ENCODE data around the gene PPP1R26.
"Not testable (repeated sequence)": the region's sequence is repeated elsewhere in the genome, so short reads cannot be mapped to it uniquely, and the experiment has no call there.

Gene PPP1R26

DNA sequence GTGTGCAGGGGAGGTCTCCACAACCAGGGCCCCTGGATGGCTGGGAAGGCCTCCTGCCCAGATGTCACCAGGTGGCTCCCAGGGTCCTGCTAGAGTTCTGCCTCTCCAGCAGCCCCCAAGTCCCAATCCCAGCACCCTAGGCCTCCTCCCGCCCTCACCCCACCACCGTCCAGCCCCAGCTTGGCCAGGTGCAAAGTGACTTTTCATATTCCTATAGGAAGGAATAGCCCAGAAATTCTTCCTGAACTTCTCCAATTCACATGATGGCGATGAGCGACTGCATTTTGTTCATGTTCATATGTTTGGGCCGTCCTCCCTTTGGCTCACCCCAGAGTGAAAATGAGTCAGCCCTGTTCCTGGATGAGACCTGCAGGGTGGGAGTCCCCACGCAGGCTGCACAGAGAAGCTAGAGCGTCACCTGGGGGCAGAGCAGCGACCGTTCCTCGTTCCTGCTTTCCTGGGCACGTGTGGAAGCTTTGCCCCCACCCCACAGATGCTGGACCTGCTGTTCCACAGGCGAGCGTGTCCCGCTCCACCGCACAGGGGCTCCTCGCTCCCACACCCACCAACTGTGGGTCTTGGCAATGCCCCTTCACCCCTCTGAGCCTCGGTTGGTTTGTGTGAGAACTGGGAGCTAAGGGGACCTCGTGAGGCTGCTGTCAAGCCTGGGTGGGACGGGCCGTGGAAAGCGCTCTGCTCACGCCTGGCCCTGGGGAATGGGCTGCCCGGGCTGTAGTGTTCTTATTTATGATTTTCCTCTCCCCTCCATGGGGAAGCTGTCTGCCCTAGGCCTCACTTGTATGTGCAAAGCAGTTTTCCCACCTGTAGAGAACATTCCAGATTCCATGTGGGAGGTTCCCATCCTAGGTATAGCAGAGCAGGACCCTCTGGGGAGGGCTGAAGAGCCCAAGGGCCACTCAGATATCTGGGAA is 27.8 kb downstream of the PPP1R26 start:
- no peak for DNase-seq (ENCODE audit: low read depth)
- no peak overlapping the region for H3K4me3 ChIP-seq (ENCODE audit: low read depth, low read length)
- TF ChIP-seq CTCF (IDR thresholded peaks at IDR 0.05; ENCODE audit: low read depth, low read length, missing control alignments) = no peak
- in situ Hi-C loops (cut with HindIII; ENCODE audit: low sequenced_read_pairs) = loop anchor here (10.0 kb wide), 1 partner anchor 207 kb away; no protein-coding TSS in a partner anchor

DNA sequence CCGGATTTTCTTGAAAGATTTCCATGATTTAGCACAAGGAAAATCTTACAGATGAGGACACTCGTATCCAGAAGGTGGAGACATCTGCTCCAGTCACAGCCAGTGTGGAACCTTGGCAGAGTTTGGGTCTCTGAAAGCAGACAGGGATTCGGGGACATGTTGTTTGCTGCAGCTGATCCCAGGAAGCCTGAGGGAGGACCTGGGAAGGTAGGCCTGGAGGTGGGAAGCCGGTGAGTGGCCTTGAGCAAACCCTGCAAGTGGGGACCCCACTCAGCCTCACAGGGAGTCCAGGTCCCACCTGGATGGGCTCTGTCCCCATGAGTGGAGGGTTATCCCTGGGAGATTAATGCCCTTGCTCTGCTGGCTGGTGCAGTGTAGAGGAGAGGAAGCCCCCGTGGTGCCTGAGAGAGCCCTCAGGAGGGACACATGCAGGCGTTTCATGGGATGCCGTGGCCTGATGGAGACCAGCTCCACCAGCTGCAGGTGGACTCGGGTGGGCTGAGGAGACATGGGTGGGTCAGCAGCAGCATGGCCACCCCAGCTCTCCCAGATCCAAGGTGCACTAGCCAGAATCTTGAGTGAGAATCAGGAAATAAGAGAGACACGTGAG is 28.7 kb downstream of the PPP1R26 start:
- no peak for TF ChIP-seq CTCF (IDR thresholded peaks at IDR 0.05; ENCODE audit: low read depth, low read length, missing control alignments)
- no peak overlapping the region for H3K4me3 ChIP-seq (ENCODE audit: low read depth, low read length)
- in situ Hi-C loops (cut with HindIII; ENCODE audit: low sequenced_read_pairs) = loop anchor here (10.0 kb wide), 1 partner anchor 206 kb away; no protein-coding TSS in a partner anchor
- no peak for DNase-seq (ENCODE audit: low read depth)

- no peak for TF ChIP-seq CTCF (IDR thresholded peaks at IDR 0.05; ENCODE audit: low read depth, low read length, missing control alignments)
- no peak overlapping the region for H3K4me3 ChIP-seq (ENCODE audit: low read depth, low read length)
- no peak for DNase-seq (ENCODE audit: low read depth)
- in situ Hi-C loops (cut with HindIII; ENCODE audit: low sequenced_read_pairs) = loop anchor here (10.0 kb wide), 1 partner anchor 205 kb away; no protein-coding TSS in a partner anchor
Measured at GRCh38 chr9:135509458-135509857, 29.9 kb downstream of the PPP1R26 start.

DNA sequence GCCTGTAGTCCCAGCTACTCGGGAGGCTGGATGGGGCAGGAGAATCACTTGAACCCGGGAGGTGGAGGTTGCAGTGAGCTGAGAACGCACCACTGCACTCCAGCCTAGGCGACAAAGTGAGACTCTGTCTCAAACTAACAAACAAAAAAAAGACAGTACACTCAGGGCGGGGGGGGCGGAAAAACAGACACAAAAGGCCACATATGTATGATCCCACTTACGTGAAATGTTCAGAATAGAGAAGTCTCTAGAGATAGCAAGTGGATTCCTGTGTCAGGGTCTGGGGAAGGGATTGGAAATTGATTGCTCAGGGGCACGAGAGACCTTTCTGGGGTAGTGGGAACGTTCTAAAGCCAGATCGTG is 32.6 kb downstream of the PPP1R26 start:
- TF ChIP-seq CTCF (IDR thresholded peaks at IDR 0.05; ENCODE audit: low read depth, low read length, missing control alignments) = no peak
- DNase-seq (ENCODE audit: low read depth) = no peak
- in situ Hi-C loops (cut with HindIII; ENCODE audit: low sequenced_read_pairs) = no loop called here
- H3K4me3 ChIP-seq (ENCODE audit: low read depth, low read length) = no peak overlapping the region

DNA sequence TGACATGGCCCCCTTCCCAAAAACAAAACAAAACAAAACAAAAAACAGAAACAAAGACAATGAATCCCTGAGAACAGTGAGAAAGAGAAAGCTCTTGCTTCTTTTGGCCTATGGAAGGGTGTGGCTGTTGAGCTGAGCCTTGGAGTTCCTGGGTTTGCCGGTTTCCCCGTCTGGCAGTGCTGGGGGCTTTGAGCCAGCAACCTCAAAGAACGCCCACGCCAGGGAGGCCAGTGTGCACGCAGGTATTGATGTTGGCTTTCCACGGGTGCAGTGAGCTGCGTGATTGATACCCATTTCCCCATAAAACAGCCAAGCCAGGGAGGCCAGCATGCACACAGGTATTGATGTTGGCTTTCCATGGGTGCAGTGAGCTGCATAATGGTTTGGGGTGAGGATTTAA is 33.3 kb downstream of the PPP1R26 start:
- in situ Hi-C loops (cut with HindIII; ENCODE audit: low sequenced_read_pairs) = no loop called here
- TF ChIP-seq CTCF (IDR thresholded peaks at IDR 0.05; ENCODE audit: low read depth, low read length, missing control alignments) = no peak
- no peak for DNase-seq (ENCODE audit: low read depth)
- H3K4me3 ChIP-seq (ENCODE audit: low read depth, low read length) = no peak overlapping the region

- no peak for TF ChIP-seq CTCF (IDR thresholded peaks at IDR 0.05; ENCODE audit: low read depth, low read length, missing control alignments)
- in situ Hi-C loops (cut with HindIII; ENCODE audit: low sequenced_read_pairs) = no loop called here
- H3K4me3 ChIP-seq (ENCODE audit: low read depth, low read length) = no peak overlapping the region
- no peak for DNase-seq (ENCODE audit: low read depth)
Measured at GRCh38 chr9:135513351-135513846, 33.8 kb downstream of the PPP1R26 start.

GRCh38 chr9:135513906-135514305 is 34.3 kb downstream of the PPP1R26 start:
- DNase-seq (ENCODE audit: low read depth); H3K4me3 ChIP-seq (ENCODE audit: low read depth, low read length); in situ Hi-C loops (cut with HindIII; ENCODE audit: low sequenced_read_pairs): not testable (repeated sequence)

Data from astrocyte of the cerebellum (primary cell).